GM12801 (cell line): ENCODE data around the gene TK2.

Source experiments
- TF ChIP-seq, protein P1 (sequence below): IDR thresholded peaks from one replicate; pipeline ENCODE4 v1.5.1; 2011; ENCODE audit warnings: control low read depth; ENCODE audit not compliant: insufficient read length; ENCODE audit errors: extremely low read depth

Gene TK2

DNA sequence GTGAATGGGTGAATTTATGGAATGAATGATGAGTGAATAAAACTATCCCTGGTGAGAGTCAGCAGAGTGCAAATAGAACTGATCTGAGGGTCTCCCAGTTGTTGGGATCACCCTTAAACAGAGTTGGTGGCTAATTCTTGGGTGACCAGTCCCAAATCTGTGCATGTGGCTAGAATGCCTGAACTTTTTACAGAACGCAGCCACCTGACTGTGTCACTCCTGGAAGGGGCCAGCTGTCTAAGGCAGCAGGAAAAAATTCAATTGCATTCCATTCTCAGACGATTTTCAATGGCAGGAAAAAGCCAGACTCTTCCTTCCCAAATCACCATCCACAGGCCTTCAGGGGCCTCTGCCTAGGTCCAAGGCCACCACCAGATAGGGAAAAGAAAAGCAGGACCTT, 79.4 kb downstream of the TK2 start:
- TF ChIP-seq, protein P1, sequence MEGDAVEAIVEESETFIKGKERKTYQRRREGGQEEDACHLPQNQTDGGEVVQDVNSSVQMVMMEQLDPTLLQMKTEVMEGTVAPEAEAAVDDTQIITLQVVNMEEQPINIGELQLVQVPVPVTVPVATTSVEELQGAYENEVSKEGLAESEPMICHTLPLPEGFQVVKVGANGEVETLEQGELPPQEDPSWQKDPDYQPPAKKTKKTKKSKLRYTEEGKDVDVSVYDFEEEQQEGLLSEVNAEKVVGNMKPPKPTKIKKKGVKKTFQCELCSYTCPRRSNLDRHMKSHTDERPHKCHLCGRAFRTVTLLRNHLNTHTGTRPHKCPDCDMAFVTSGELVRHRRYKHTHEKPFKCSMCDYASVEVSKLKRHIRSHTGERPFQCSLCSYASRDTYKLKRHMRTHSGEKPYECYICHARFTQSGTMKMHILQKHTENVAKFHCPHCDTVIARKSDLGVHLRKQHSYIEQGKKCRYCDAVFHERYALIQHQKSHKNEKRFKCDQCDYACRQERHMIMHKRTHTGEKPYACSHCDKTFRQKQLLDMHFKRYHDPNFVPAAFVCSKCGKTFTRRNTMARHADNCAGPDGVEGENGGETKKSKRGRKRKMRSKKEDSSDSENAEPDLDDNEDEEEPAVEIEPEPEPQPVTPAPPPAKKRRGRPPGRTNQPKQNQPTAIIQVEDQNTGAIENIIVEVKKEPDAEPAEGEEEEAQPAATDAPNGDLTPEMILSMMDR, result no peak

DNA sequence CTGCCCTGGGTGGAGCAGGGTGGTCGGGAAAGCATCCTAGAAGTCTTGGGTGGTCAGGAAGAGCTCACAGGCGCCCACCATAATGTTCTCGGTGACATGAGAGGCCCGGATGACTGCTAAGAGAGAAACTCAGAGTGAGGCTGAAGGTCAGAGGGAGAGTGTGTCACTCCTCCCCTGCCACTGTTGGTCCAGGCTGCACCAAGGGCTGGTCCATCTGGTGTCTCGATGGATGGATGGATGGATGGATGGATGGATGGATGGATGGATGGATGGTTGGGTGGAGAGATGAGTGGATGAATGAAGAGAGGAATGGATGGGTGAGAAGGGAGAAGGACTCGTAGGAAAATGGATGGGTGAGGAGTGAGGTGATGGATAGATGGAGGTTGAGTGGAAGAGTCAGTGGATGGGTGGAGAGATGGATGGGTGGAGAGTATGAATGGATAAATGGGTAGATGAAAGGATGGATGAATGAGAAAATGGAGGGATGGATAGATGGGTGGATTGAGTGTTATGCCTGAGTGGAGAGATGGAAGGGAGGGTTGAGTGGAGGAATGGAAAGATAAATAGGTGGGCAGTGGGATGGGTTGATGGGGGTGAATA, 79.9 kb downstream of the TK2 start:
- TF ChIP-seq, protein P1, result no peak

DNA sequence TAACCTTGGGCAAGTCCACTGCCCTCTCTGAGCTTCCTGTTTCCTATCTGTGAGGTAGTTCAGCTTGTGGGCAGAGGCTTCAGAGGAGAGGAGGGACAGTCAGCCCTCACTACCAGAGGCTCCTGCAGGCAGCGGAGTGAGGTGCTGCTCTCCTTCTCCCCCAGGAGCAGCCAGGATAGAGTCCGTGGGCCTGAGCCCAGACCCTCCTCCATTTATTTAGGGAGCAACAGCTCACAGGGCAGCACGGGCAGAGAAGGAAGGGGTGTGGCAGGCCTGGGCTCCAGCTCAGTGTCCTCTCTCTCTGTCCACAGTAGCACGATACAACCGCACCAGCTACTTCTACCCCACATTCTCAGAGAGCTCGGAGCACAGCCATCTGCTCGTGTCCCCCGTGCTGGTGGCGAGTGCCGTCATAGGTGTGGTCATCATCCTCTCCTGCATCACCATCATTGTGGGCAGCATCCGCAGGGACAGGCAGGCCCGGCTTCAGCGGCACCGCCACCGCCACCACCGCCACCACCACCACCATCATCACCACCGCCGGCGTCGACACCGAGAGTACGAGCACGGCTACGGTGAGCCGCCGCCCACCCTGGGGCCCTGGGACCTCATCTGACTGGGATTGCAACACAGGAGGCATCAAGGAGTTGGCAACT, 80.5 kb downstream of the TK2 start:
- TF ChIP-seq, protein P1, result no peak

DNA sequence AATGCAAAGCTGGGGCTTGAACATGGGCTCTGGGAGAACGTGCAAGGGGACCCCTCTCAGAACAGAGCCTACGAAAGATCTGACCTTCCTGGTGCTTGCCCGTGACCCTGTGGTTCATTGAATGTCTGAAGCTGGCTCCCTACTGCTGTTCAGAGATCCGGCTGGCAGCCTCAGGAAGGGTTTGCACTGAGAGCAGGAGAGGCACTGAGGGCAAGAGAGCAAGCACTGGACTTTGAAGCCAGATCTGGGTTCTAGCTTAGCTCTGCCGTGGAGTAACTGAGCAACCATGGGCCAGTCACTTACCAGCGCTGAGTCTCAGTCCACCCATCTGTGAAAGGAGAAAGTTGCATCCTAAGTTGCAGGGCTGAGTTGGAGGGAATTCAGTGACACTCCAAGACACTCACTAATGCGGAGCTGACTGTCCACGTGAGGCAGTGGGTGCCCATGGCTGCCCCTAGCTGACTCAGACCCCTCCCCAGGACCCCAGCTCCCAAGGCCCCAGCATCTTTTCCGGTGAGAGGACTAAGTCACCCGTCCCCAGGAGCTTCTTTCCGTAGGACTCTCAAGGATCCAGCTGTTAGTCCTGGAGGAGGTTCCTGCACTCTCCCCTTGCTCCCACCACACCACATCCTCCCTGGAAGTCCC, 81.5 kb downstream of the TK2 start:
- TF ChIP-seq, protein P1, result no peak

DNA sequence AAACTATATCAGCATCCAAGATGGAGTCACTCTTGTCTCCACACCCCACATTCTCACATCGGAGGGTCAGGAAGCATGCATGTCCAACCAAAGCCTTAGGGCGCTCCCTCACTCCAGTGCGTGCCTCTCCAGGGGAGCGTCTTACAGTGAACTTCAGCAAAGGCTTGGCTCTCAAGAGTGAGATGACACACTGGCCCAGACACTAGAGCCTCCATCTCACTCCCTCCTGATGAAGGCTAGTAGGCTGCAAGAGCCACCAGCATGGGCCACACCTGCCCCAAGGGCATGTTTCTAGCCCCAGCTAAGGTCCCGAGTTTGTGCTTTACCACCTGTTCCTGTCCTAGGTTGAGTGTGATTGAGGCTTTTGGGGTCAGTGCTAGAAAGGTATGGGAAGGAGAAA, 82.3 kb downstream of the TK2 start:
- TF ChIP-seq, protein P1, result no peak

DNA sequence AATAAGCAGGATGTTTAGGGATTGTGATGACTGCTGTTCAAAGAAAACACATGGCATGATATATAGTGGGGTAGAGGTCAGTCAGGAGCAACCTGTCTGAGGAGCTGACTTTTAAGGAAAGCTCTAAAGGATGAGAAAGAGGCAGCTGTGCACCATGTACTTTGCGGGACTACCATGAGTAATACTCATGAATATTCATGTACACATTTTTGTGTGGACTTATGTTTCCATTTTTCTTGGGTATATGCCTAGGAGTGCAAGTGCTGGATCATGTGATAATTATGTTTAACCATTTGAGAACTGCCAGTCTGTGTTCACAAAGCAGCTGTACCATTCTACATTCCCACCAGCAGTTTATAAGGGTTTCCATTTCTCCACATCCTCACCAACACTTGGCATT, 87.0 kb downstream of the TK2 start:
- TF ChIP-seq, protein P1, result no peak

DNA sequence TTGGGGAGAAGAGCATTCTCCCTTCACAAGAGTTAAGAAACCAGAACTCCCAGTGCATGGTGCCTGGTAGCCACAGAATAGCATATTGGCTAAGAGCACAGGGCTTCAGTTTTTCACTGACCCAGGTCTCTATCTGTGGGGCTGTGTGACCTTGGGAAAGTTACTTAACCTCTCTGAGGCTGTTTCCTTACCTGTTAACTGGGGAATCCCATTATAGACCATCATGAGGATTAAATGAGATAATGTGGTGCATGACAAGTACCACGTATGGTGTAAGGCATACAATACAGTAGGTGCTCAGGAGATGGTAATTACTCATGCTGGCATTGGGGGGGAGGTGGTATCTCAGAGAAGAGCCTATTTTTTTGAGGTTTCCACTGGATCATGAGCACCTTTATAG, 89.2 kb downstream of the TK2 start:
- TF ChIP-seq, protein P1, result no peak
